Measurements from ENCODE around the gene CBR1.

- TF ChIP-seq POLR2A (IDR thresholded peaks at IDR 0.05; ENCODE audit: low read length) (no peak), GATA1 (IDR thresholded peaks at IDR 0.05; ENCODE audit: low read depth, low read length) (no peak)
Observed at GRCh38 chr21:36041910-36042309, 27.9 kb upstream of the CBR1 start.
